Stimulated activated CD4-positive, alpha-beta T cell treated with anti-CD3 and anti-CD28 coated beads, Interleukin-15, amount 100 ng/mL, for 24 hours (primary cell): ENCODE data around the gene HIPK1.

Source experiments
- DNase-seq: peaks from one replicate; pipeline ENCODE4 v3.0.0-alpha.2; 2020

Gene HIPK1

DNA sequence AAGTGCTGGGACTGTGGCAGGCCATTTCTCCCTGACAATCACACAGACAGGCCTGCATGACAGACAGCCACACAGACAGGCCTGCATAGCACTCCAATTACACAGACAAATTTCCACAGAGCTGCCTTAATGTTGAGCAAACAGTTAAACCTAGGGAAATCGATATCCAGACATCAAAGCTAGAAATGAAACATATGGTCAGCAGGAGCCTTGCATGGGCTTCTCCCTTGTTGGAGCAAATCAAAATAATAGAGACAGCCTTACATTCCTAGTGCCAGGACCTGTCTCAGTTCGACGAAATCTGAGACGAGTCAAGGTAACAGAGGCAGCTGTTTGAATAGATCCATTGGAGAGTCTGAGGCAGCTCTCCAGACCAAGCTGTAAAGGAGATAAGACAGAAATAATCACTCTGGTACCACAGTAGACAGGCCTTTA lies 92.6 kb downstream of the HIPK1 start:
- no peak for DNase-seq

DNA sequence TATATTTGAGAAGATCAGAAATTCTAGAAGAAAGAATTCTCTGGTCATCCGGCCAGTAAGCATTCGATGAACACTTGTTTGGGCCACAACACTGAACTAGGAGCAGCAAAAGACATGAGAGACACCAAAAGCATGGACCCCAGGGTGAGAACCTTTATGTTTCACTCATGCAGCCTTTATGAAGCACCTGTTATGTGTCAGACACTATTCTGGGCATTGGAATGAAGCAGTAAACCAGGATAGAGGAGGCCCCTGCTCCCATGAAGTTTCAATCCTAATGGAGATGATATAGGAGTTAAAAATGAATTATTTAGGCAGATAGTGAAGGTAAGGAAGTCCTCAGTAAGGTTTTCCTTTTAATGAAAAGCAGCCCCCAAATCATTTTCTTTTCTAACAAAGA lies 93.8 kb downstream of the HIPK1 start:
- DNase-seq = no peak

GRCh38 chr1:114023377-114023776 lies 94.3 kb downstream of the HIPK1 start:
- DNase-seq = no peak

DNA sequence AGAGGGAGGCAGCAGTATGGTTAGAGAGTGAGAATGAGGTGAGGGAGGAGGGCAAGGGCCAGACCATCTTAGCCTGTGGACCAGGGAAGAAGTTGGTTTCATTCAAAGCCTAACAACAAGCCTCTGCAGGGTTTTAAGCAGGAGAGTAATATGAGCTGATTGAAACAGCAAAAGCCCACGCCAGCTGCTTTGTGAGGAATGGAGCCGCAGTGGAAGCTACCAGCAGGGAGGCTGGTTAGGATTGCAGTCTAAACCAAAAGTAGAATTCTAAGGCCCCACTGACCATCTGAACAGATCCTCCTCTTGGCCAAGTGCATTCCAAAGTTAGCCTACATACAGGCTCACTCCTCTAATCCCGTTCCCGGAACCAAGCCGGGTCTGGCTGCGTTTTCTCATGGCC lies 94.9 kb downstream of the HIPK1 start:
- DNase-seq = no peak

DNA sequence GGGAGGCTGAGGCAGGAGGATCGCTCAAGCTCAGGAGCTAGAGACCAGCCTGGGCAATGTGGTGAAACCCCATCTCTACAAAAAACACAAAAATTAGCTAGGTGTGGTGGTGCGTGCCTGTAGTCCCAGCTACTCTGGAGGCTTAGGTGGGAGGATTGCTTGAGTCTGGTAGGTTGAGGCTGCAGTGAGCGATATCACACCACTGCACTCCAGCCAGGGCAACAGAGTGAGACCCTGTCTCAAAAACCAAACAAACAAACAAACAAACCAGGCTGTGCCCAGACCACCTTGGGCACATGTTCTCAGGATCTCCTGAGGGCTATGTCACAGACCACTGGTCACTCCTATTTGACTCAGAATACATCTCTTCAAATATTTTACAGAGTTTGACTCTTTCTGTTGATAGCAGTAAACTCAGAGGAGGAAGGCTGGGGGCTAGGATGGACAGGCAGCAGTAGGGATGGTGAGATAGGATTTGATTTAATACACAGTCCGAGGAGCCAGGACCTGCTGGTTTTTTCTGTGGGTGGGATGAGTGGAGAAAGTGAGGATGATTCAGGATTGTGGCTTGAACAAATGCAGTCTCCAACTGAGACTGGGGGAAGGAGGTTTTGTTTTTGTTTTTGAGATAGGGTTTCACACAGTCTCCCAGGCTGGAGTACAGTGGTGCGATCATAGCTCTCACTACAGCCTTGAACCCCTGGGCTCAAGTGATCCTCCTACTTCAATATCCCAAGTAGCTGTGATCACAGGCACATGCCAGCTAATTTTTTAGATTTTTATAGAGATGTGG lies 96.7 kb downstream of the HIPK1 start:
- DNase-seq = no peak

GRCh38 chr1:114026797-114027196 lies 97.7 kb downstream of the HIPK1 start:
- no peak for DNase-seq
